Measurements from ENCODE around the gene ZDHHC11. TPM values are rescaled to one million over a fixed set of nuclear protein-coding genes. Genes with fewer than 3 reads are reported as not detected.
"Not testable (repeated sequence)": the region's sequence is repeated elsewhere in the genome, so short reads cannot be mapped to it uniquely, and the experiment has no call there.

The ZDHHC11 gene
- total RNA-seq, 2 donors from 2014 or later = 4.7 to 10.9 TPM

DNA sequence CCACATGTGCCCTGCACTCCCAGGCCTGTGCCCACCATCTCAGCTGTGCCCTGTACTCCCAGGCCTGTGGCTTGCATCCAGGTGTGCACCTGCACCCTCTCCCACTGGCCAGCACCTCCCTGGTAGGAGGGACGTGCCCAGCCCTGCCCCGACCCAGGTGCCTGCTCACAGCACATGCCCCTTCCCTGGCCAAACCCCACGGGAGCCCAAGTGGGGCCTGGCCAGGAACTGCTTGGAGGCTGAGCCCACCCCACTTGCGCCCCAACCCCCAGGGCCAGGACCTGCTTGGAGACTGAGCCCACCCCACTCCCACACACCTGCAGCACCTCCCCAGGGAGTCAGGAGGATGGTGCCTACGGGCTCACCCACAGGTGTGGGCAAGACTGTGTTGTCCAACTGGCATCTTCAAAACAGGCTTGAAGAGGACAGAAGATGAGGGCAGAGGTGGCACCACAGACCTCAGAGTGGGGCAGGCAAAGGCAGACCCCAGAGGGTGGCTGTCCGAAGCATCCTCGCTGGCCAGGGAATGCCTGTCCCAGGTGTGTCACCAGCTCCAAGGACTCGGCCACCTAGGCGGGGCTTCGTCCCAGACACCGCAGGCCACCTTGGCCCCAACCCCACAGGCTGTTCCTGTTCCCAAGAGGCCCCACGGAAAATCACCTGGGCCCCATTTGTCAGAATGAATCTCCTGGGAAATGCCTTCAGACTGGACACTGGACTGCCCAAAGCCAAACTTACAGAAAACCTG is 77.1 kb downstream of the ZDHHC11 start:
- Histone ChIP-seq H3K9me3 (no peaks in the 10 kb centered on the region), H3K27me3 (no peaks in the 10 kb centered on the region), H3K4me3 (no peak overlapping the region), H3K4me1 (peaks cover 16% of the 10 kb centered on the region), H3K27ac (peak overlapping the region in 1 of 4 donors; percentile 32), H3K36me3 (replicated peaks in 1 of 2; ENCODE audit: insufficient read depth in 1 of 2, low read depth in 2 of 2) (no peaks in the 10 kb centered on the region)
- TF ChIP-seq POLR2A (IDR thresholded peaks at IDR 0.05) = no peak
- TF ChIP-seq, protein P1, sequence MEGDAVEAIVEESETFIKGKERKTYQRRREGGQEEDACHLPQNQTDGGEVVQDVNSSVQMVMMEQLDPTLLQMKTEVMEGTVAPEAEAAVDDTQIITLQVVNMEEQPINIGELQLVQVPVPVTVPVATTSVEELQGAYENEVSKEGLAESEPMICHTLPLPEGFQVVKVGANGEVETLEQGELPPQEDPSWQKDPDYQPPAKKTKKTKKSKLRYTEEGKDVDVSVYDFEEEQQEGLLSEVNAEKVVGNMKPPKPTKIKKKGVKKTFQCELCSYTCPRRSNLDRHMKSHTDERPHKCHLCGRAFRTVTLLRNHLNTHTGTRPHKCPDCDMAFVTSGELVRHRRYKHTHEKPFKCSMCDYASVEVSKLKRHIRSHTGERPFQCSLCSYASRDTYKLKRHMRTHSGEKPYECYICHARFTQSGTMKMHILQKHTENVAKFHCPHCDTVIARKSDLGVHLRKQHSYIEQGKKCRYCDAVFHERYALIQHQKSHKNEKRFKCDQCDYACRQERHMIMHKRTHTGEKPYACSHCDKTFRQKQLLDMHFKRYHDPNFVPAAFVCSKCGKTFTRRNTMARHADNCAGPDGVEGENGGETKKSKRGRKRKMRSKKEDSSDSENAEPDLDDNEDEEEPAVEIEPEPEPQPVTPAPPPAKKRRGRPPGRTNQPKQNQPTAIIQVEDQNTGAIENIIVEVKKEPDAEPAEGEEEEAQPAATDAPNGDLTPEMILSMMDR (IDR thresholded peaks at IDR 0.05) = no peak
- ATAC-seq = peak; percentile 57
- 43 to 70% methylated on average over 11 to 12 of the region's 12 CpGs for WGBS, 2 donors
- intact Hi-C loops (cut with DNase I) = no loop called here
- peak; percentile 60 to 89 (median 80) for DNase-seq

DNA sequence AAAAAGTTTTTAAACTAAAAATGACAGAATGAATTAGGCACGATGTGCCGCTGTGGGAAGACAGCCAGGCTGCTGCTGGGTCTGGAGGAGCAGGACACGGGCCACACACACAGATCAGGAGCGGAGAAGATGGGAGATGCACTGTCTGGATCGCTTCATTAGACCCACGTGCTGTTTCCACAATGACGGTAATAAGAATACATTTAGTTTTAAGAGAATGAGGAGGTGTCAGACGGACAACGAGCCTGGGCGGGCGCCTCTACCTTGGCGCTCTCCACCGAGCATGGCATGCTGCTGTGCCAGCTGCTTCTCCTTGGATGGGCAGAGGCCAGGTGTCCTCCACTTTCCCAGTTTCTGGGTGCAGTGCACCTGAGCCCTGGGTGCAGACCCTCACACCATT is 77.9 kb downstream of the ZDHHC11 start:
- H3K27ac ChIP-seq; H3K4me3 ChIP-seq; H3K36me3 ChIP-seq (replicated peaks in 1 of 2; ENCODE audit: insufficient read depth in 1 of 2, low read depth in 2 of 2); H3K27me3 ChIP-seq; ATAC-seq; intact Hi-C loops (cut with DNase I); H3K9me3 ChIP-seq: not testable (repeated sequence)
- H3K4me1 ChIP-seq = peaks cover 16% of the 10 kb centered on the region
- peak in 1 of 4 donors; percentile 7 for DNase-seq
- WGBS, 2 donors = 76 to 90% methylated on average over 13 of the region's 13 CpGs

DNA sequence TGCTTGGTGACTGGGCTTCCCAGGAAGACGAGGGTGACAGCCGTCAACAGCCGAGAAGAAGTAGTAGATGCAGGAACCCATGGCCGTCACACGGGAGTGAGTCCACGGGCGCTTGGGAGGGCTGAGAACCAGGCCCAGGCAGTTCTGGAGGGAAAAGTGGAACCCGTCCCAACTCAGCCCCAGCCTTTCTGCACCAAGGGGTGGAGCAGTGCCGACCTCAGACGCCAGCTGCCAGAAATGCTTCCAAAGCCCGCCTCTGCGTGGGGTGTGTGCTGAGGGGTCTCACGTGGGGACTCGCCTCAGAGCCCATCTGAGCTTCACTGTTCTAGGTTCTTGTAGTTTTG is 78.3 kb downstream of the ZDHHC11 start:
- intact Hi-C loops (cut with DNase I); ATAC-seq; DNase-seq; H3K27me3 ChIP-seq; H3K4me3 ChIP-seq; H3K9me3 ChIP-seq; H3K27ac ChIP-seq; H3K36me3 ChIP-seq (replicated peaks in 1 of 2; ENCODE audit: insufficient read depth in 1 of 2, low read depth in 2 of 2): not testable (repeated sequence)
- 74 to 90% methylated on average over 2 of the region's 14 CpGs for WGBS, 2 donors
- peaks cover 16% of the 10 kb centered on the region for H3K4me1 ChIP-seq

DNA sequence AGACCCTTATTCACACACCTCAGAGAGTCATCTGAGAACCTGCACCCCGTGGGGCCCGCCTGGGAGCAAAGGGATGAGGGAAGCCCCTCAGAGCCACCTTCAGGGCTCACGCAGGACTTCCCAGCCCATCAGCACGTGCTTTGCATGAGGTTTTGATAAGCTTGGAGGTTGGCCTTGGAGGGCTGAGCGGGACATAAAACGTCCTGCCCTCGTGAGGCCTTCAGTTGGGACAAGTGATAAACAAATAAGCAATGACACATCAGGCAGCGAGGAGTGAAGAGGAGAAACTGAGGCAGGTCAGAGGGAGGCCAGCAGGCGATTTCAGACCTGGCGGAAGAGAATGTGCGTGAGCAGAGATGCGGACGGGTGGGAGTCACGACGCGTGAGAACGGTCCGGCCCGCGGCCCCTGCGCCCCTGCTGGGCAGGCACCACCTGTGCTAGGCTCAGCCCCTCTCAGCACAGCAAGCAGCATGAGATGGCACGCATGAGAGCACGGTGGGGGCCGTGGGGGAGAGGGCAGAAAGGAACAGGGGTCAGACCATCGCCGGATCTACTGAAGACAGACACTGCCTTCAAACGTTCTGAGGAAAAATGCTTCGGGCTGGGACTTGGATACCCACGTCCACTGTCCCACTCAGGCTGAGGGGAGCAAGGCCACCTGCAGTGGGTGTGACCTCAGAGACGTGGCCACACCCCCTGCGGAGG is 78.8 kb downstream of the ZDHHC11 start:
- H3K4me3 ChIP-seq; intact Hi-C loops (cut with DNase I); H3K27ac ChIP-seq; H3K27me3 ChIP-seq; ATAC-seq; H3K9me3 ChIP-seq; H3K36me3 ChIP-seq (replicated peaks in 1 of 2; ENCODE audit: insufficient read depth in 1 of 2, low read depth in 2 of 2): not testable (repeated sequence)
- H3K4me1 ChIP-seq = peaks cover 16% of the 10 kb centered on the region
- peak in 1 of 4 donors; percentile 7 for DNase-seq
- 76 to 79% methylated on average over 8 to 11 of the region's 31 CpGs for WGBS, 2 donors

DNA sequence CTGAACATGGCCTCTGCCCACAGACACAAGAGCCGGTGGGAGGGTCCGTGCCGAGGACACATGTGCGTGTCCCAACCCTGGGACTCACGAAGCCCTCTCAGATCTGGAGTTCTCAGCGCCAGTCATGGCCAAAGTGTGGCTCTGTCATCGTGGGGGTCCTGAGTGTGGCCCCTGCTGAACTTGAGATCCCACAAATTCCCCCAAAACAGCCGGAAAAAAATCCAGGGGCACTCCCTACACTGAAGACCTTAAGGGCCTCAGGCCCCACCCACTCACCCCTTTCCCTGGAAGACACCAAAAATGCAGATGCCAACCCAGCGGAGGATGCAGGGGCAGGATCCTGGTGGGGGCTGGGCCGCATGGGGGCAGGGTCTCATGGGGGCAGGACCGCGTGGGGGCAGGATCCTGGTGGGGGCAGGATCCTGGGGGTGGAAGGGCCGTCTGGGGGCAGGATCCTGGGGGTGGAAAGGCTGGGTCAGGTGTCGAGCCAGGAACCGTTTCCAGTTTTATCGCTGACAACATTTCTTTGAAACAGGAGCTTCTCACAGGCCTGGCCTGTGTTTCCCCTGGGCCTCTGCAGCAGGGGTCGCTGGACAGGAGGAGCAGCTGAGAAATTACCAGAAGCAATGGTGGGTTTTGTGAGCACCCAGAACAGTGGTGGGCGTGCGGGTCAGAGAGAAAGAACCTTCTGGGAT is 79.6 kb downstream of the ZDHHC11 start:
- ATAC-seq; H3K9me3 ChIP-seq; intact Hi-C loops (cut with DNase I); H3K4me3 ChIP-seq; H3K36me3 ChIP-seq (replicated peaks in 1 of 2; ENCODE audit: insufficient read depth in 1 of 2, low read depth in 2 of 2); H3K27ac ChIP-seq; H3K27me3 ChIP-seq: not testable (repeated sequence)
- H3K4me1 ChIP-seq = peaks cover 16% of the 10 kb centered on the region
- peak in 1 of 4 donors; percentile 13 for DNase-seq
- WGBS, 2 donors = 84 to 86% methylated on average over 16 to 17 of the region's 19 CpGs

DNA sequence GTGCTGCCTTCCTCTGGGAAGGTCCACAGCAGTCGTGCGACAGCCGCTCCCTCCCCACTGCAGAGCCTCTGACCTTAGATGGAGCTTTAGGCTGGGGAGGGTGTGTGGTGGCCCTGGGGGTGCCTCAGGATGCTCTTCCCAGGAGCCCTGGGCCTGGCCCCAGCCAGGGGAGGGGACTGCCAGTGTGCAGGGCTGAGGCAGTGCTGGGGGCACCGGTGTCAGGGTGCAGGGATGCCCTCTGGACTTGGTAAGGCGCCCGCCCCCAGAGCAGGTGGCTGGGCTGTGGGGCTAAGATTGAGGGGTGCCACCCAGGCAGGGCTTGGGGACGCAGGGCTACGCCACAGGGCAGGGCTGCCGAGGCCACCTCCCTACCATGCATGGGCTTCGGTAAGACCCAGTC is 80.2 kb downstream of the ZDHHC11 start:
- intact Hi-C loops (cut with DNase I); H3K27ac ChIP-seq; H3K27me3 ChIP-seq; H3K9me3 ChIP-seq; H3K36me3 ChIP-seq (replicated peaks in 1 of 2; ENCODE audit: insufficient read depth in 1 of 2, low read depth in 2 of 2); ATAC-seq; H3K4me3 ChIP-seq: not testable (repeated sequence)
- 93 to 97% methylated on average over 3 to 5 of the region's 10 CpGs for WGBS, 2 donors
- H3K4me1 ChIP-seq = peaks cover 16% of the 10 kb centered on the region
- peak in 1 of 4 donors; percentile 8 for DNase-seq

DNA sequence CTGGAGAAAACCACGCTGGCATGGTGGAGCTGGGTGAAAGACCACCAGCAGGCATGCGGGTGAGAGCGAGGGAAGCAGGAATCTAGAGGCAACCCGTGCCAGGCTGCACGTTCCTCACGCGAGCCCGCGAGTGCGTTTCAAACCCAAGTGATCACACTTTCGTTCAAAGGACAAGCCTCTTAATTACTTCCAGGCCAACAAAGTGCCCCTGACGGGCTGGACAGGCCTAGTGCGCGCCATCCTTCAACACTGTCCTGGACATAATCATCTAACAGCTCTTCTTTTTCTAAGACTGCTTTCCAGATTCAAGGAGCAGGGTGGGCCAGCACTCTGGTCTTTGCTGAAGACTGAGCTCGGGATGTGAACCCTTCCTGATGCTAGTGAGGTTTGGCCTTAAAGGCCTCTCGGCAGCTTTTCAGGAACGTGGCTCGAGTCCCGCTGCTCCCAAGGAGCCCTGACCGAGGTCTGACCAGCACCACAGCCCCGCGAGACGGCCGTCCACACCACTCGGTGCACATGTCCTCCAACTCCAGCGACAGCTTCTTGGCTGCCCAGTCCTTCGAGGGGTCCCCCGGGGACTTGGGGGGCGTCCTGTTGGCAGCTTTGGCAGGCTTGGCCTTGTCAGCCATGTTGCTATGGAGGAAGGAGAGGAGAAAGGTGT is 81.2 kb downstream of the ZDHHC11 start:
- H3K27ac ChIP-seq; H3K27me3 ChIP-seq; ATAC-seq; H3K36me3 ChIP-seq (replicated peaks in 1 of 2; ENCODE audit: insufficient read depth in 1 of 2, low read depth in 2 of 2); H3K4me3 ChIP-seq; intact Hi-C loops (cut with DNase I); H3K9me3 ChIP-seq: not testable (repeated sequence)
- peak in 1 of 4 donors; percentile 9 for DNase-seq
- peaks cover 15% of the 10 kb centered on the region for H3K4me1 ChIP-seq
- WGBS, 2 donors = 92 to 93% methylated on average over 25 to 29 of the region's 29 CpGs
